Suppressor macrophage treated with lipopolysaccharide for 4 hours (primary cell): ENCODE results near the gene SCYGR3.
A peak's percentile ranks its signal among the peaks of the same experiment; 100 is the strongest.

Experiments
- DNase-seq: peaks from one replicate; pipeline ENCODE4 v3.0.0-alpha.2; 2020

The SCYGR3 gene

GRCh38 chr2:227614740-227615139 is at the start of gene SCYGR3:
Gene SCYGR3 (minus strand): TSS chr2:227614840. CDS start chr2:227614840, 0 bp downstream.
- DNase-seq, result no peak

GRCh38 chr2:227661827-227662226 is 47.2 kb upstream of the SCYGR3 start:
- DNase-seq, result no peak

GRCh38 chr2:227661025-227661649 is 46.5 kb upstream of the SCYGR3 start:
- DNase-seq, result no peak

DNA sequence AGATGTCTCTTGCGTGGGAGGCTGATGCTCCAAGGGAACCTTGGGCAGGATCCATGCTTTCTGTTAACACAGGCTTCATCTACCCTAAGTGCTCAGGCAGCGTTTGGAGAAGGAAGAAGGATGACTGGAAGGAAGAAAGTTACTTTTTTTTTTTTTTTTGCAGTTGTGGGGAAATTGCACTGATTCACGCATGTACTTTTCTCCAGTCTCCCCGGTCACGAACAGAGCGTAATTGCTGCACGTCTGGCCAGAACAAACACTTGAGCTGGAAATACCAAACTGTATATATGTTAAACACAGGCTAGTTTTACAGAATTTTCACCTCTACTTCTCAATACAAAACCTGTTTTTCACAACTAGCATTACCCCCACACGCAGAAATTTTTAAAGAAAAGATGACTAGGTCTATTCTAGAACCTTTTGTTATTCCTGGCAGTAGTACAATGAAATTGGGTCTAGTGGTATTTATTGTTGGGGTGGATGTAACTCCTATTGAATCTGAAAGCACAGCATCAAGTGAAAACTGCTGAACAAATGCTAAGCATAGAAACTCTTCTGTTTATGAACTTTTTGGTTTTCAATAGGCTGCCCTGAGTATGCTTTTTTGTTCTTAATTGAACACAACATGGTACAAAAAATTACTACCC is 42.7 kb upstream of the SCYGR3 start:
- peak; percentile 20 for DNase-seq

GRCh38 chr2:227655454-227655853 is 40.8 kb upstream of the SCYGR3 start:
- peak; percentile 91 for DNase-seq

- no peak for DNase-seq
Observed at GRCh38 chr2:227654426-227654825, 39.8 kb upstream of the SCYGR3 start.

GRCh38 chr2:227653419-227653818 is 38.8 kb upstream of the SCYGR3 start:
- peak; percentile 68 for DNase-seq

DNA sequence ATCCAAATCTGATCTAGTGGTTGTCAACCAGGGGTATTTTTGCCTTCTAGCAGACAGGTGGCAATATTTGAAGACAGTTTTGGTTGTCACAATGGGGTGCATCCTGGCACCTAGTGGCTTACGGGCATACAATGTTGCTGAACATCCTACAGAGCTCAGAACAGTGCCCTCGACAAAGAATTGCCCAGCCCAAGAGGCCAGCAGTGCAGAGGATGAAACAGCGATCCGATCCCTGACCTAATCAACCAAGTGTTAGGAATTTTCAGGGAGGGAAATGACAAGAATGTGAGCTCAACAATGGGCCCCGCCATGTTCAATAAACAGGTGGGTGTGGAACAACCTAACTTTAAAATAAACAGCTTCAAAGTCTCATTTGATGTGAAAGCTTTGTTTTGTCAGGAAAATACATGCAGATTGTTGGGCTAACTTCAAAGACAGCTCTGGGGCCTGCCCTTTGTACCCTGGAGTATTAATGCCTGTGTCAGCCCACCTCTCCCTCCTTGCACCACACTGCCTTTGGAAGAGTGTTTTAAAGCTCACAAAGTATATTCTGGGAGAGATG is 29.4 kb upstream of the SCYGR3 start:
- DNase-seq, result no peak

GRCh38 chr2:227642656-227643055 is 28.0 kb upstream of the SCYGR3 start:
- DNase-seq, result no peak

DNA sequence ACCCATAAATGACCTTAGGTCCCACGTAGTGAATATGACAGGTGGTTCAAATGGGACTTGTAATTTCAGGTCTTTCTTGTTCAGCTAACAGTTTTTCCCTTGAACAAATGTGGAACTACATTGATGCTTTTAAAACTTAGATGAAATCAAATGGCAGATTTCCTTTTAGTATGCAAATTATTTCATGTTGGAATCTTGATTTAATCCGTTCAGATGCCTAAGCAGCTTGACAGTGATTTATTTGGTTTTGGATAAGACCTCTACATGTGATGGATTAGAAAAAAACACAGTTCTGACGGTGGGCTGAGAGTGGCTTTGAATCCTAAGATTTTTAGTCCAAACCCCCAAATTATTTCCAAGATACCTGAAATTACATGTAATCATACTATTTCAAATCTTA is 19.6 kb upstream of the SCYGR3 start:
- DNase-seq, result no peak

DNA sequence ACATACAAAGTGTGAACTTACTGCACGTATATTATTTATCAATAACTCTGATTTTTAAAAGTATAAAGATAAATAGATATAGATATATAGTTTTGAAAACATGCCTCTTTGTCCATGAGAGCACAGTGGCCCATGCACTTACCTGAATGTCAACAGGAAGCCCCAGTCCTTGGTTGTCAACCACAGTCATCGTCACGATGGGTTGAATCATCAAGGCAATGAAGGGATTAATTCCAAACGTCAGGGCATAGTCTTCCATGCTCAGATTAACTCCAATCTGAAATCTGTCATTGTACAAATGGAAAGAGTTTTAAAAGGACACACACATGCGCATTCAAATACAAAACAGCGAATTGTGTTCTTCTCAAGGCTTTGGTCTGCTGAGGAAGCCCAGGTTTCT is 18.2 kb upstream of the SCYGR3 start:
- DNase-seq, result no peak

GRCh38 chr2:227630322-227630721 is 15.7 kb upstream of the SCYGR3 start:
- DNase-seq, result no peak

DNA sequence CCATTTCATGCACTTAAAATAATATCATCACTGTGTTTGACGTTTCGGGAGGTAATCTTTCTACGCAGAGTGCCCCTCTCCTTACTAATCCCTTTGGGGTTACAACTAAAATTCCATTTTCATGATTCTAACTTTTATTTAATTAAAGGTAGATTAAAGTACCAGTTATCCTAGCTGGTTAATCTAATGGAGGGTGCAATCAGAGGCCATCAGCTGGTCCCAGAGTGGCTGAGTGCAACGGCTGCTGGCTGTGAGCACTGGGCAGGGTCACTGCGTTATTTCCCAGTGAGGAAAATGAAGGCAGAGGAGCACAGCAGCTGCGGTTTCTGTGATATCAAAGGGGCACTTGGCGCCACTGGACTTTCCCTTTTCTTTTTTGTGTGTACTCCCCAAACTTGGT is 14.8 kb upstream of the SCYGR3 start:
- no peak for DNase-seq

GRCh38 chr2:227627769-227628168 is 13.1 kb upstream of the SCYGR3 start:
- DNase-seq, result peak; percentile 32

DNA sequence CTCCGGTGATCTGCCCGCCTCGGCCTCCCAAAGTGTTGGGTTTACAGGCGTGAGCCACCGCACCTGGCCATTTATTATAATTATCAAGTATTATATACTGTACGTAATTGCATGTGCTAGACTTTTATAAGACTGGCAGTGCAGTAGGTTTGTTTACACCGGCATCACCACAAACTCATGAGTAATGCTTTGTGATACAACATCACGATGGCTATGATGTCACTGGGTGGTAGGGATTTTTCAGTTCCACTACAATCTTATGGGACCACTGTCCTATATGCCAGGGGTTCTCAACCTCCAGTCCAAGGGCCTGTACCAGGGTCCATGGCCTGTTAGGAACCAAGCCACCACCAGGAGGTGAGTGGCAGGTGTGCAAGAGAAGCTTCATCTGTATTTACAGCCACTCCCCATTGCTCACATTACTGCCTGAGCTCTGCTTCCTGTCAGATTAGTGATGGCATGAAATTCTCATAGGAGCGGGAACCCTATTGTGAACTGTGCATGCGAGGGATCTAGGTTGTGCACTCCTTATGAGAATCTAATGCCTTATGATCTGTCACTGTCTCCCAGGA is 12.0 kb upstream of the SCYGR3 start:
- DNase-seq, result peak; percentile 5

- DNase-seq, result no peak
Observed at GRCh38 chr2:227625420-227625819, 10.8 kb upstream of the SCYGR3 start.

GRCh38 chr2:227623226-227623625 is 8.6 kb upstream of the SCYGR3 start:
- peak; percentile 6 for DNase-seq

GRCh38 chr2:227617316-227618230 is 2.9 kb upstream of the SCYGR3 start, which contains the start of gene SCYGR4:
Gene SCYGR4 (plus strand): TSS chr2:227617498. CDS start chr2:227617498, 0 bp downstream.
- no peak for DNase-seq

DNA sequence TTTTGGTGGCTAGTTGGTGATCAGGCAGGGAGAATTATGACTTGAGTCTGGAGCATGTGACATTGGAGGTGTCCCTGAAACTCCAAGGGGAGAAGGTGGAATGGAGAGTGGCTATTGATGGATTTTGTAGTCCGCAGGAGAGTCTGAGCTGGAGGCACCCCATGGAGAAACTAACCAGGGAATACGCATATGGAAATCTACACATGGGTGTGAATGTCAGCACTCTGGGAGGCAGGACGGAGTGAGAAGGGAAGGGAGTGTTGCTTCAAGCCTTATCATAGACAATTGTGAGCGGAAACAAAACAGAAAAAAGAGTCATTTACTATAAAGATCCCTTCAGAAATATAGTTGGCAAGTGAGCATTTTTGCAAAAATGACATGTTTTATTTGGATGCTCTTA is 2.0 kb upstream of the SCYGR3 start:
- no peak for DNase-seq

DNA sequence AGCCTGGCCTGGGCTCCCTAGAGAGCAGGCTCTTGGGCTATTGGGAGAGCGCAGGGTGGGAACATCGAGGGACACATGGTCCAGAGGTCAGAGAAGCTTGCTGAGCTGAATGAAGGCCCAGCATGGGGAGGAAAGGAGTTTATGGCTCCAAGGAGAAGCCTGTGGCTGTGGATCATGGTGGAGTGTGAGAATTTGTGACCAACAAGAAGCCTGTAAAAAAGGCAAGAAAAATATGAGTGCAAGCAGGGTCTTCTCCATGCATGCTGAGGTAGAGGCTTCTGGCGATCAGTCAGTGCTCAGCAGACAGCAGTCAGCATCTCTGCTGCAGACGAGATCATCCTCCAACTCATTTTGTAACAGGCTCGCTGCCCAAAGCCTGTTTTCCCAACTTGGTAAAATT is 1.3 kb upstream of the SCYGR3 start:
- no peak for DNase-seq

- DNase-seq, result no peak
Observed at GRCh38 chr2:227615181-227615580, 541 bp upstream of the SCYGR3 start.

GRCh38 chr2:227614246-227614645 is 394 bp downstream of the SCYGR3 start:
- DNase-seq, result no peak

GRCh38 chr2:227613272-227613660 is 1.4 kb downstream of the SCYGR3 start:
- peak; percentile 14 for DNase-seq
